Fibroblast of lung (primary cell): Measurements from ENCODE around the gene GLP2R. TPM values are rescaled to one million over a fixed set of nuclear protein-coding genes. Genes with fewer than 3 reads are reported as not detected.
"Not testable (repeated sequence)": the region's sequence is repeated elsewhere in the genome, so short reads cannot be mapped to it uniquely, and the experiment has no call there.

Experiments used
- DNase-seq, 2 donors: peaks; one replicate each; pipeline versions ENCODE4 v3.0.0 to v3.0.0-alpha.2; 2010; ENCODE audit warnings: low read depth in 2 of 2
- H2AFZ ChIP-seq: 2 replicates; pipeline ENCODE4 v1.5.1; 2012; ENCODE audit warnings: low read length, control low read depth, inconsistent platforms
- H3K27ac ChIP-seq: 2 replicates; pipeline ENCODE4 v1.5.1; 2011; ENCODE audit warnings: low read length, control low read depth; ENCODE audit not compliant: insufficient read depth
- H3K27me3 ChIP-seq: 2 replicates; pipeline ENCODE4 v1.5.1; 2011; ENCODE audit warnings: mild to moderate bottlenecking, low read length; ENCODE audit not compliant: control insufficient read depth, insufficient read depth
- H3K36me3 ChIP-seq: 2 replicates; pipeline ENCODE4 v1.5.1; 2011; ENCODE audit warnings: low read length; ENCODE audit not compliant: control insufficient read depth, insufficient read depth
- H3K4me1 ChIP-seq: 2 replicates; pipeline ENCODE4 v1.5.1; 2011; ENCODE audit warnings: low read length; ENCODE audit not compliant: control insufficient read depth, insufficient read depth; ENCODE audit errors: extremely low read depth
- H3K4me2 ChIP-seq: 2 replicates; pipeline ENCODE4 v1.5.1; 2011; ENCODE audit warnings: low read length, control low read depth; ENCODE audit not compliant: insufficient read depth; ENCODE audit errors: extremely low read depth
- H3K4me3 ChIP-seq, 4 experiments: fragments of 200-600 bp in 1 of 4; sonication (generic) in 1 of 4; replicated peaks in 1 of 4; 2 replicates each; pipeline ENCODE4 v1.5.1; 2011 to 2016; ENCODE audit warnings: low read length in 4 of 4, low read depth in 3 of 4, mild to moderate bottlenecking in 3 of 4, control low read depth in 2 of 4, inconsistent platforms in 1 of 4, mixed read lengths in 1 of 4; ENCODE audit not compliant: insufficient read depth in 1 of 4; ENCODE audit errors: control extremely low read depth in 1 of 4
- H3K79me2 ChIP-seq: 2 replicates; pipeline ENCODE4 v1.5.1; 2012; ENCODE audit warnings: mild to moderate bottlenecking, low read length, inconsistent platforms; ENCODE audit not compliant: control insufficient read depth, insufficient read depth
- H3K9ac ChIP-seq: 2 replicates; pipeline ENCODE4 v1.5.1; 2011; ENCODE audit warnings: mild to moderate bottlenecking, low read length, control low read depth; ENCODE audit not compliant: insufficient read depth
- H3K9me3 ChIP-seq: 2 replicates; pipeline ENCODE4 v1.5.1; 2012; ENCODE audit warnings: low read depth, low read length; ENCODE audit not compliant: control insufficient read depth, insufficient read depth
- H4K20me1 ChIP-seq: 2 replicates; pipeline ENCODE4 v1.5.1; 2011; ENCODE audit warnings: low read length; ENCODE audit not compliant: control insufficient read depth, insufficient read depth; ENCODE audit errors: extremely low read depth
- EZH2 ChIP-seq: IDR thresholded peaks from 2 replicates; pipeline ENCODE4 v1.5.1; 2012; ENCODE audit warnings: low read length, control low read depth, mild to moderate bottlenecking; ENCODE audit errors: missing control alignments
- polyA plus RNA-seq, 2 donors: library from polyadenylated mRNA; depleted of rRNA in 1 of 2; stranded (reverse) in 1 of 2; unstranded in 1 of 2; fragments of >200 nt; gene quantifications; 2 replicates each; pipeline ENCODE4 v1.2.1, GENCODE V29; 2011 to 2012; ENCODE audit warnings: missing spikeins in 1 of 2
- total RNA-seq: library from RNA; depleted of rRNA; stranded (reverse); fragments of >200 nt; gene quantifications from 2 replicates; pipeline ENCODE4 v1.2.1, GENCODE V29; 2014
- TF ChIP-seq, protein P1 (sequence below), 2 donors: IDR thresholded peaks in 1 of 2; conservative IDR thresholded peaks in 1 of 2; 1 replicate in 1 of 2; 2 replicates in 1 of 2; pipeline ENCODE4 v1.5.1; 2011 to 2012; ENCODE audit warnings: low read length in 2 of 2, control low read depth in 1 of 2, inconsistent platforms in 1 of 2, low read depth in 1 of 2, mild to moderate bottlenecking in 1 of 2

Gene GLP2R
- total and polyA plus RNA-seq, 2 donors (not counting 1 experiment from before 2014, with no cell fraction given) = not detected

DNA sequence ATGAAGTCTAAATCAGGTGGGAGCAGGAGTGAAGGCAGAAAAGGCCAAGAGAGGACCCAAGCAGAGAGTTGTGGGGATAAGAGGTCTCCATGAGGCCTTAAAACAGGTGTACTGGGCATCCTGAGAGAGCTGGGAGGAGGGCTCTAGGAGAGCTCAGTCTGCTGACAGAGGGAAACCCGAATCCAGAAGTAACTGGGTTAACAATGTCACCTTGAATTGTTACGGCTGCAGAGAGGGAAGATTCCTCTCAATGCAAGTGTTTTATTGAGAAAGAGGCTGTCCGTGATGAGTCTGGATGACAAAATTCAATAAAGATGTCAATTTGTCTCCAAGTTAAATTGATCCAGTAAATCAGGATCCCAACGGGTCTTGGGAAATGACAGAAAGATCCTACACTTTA is 42.7 kb upstream of the GLP2R start:
- no peak overlapping the region for H3K4me3 ChIP-seq
- no peak for TF ChIP-seq EZH2
- TF ChIP-seq, protein P1, sequence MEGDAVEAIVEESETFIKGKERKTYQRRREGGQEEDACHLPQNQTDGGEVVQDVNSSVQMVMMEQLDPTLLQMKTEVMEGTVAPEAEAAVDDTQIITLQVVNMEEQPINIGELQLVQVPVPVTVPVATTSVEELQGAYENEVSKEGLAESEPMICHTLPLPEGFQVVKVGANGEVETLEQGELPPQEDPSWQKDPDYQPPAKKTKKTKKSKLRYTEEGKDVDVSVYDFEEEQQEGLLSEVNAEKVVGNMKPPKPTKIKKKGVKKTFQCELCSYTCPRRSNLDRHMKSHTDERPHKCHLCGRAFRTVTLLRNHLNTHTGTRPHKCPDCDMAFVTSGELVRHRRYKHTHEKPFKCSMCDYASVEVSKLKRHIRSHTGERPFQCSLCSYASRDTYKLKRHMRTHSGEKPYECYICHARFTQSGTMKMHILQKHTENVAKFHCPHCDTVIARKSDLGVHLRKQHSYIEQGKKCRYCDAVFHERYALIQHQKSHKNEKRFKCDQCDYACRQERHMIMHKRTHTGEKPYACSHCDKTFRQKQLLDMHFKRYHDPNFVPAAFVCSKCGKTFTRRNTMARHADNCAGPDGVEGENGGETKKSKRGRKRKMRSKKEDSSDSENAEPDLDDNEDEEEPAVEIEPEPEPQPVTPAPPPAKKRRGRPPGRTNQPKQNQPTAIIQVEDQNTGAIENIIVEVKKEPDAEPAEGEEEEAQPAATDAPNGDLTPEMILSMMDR (conservative IDR thresholded peaks at IDR 0.05 in 1 of 2, IDR thresholded peaks at IDR 0.05 in 1 of 2; ENCODE audit: low read depth in 1 of 2, low read length in 2 of 2) = no peak
- no peak for DNase-seq
- no peaks in the 10 kb centered on the region for H4K20me1 ChIP-seq
- H3K36me3 ChIP-seq = no peaks in the 10 kb centered on the region
- H3K9me3 ChIP-seq = no peaks in the 10 kb centered on the region
- no peaks in the 10 kb centered on the region for H3K4me1 ChIP-seq
- H3K27me3 ChIP-seq = no peaks in the 10 kb centered on the region
- H3K27ac ChIP-seq = no peak overlapping the region
- no peaks in the 10 kb centered on the region for H3K79me2 ChIP-seq
- no peak overlapping the region for H2AFZ ChIP-seq
- H3K4me2 ChIP-seq = no peak overlapping the region
- H3K9ac ChIP-seq = no peak overlapping the region

DNA sequence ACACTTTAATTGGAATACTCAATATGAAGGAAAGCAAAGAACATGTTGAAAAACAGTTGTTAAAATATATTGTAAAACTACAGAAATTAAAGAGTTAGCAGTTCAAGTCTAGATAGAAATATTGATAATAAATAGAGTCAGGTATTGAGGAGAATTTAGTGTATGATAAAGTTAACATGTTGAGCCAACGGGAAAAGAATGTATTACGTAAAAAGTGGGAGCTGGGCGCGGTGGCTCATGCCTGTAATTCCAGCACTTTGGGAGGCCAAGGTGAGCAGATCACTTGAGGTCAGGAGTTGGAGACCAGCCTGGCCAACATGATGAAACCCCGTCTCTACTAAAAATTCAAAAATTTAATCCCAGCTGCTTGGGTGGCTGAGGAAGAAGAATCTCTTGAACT is 42.3 kb upstream of the GLP2R start:
- not testable (repeated sequence) for H3K9me3 ChIP-seq, H3K79me2 ChIP-seq, H2AFZ ChIP-seq, H3K4me2 ChIP-seq, H3K27ac ChIP-seq, H3K9ac ChIP-seq, H3K27me3 ChIP-seq, H3K4me1 ChIP-seq, H4K20me1 ChIP-seq, DNase-seq, H3K36me3 ChIP-seq, H3K4me3 ChIP-seq

DNA sequence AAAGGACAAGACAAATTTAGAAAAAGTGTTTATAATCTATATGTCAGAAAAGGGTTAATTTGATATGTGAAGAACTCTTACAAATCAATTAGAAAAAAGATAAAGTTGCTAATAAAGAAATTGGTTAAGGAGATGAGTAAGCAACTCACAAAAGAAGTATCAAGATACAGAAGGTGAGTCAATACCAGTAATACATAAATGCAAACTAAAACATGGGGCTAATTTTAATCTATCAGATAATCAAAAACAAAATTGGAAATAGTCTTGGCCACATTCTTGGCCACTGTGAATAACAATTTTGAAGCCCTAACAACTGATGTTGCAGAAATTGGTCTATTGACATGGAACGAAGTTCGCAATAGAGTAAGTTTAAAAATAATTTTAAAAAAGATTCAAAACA is 41.2 kb upstream of the GLP2R start:
- H4K20me1 ChIP-seq = no peaks in the 10 kb centered on the region
- H3K36me3 ChIP-seq = no peaks in the 10 kb centered on the region
- TF ChIP-seq, protein P1 (conservative IDR thresholded peaks at IDR 0.05 in 1 of 2, IDR thresholded peaks at IDR 0.05 in 1 of 2; ENCODE audit: low read depth in 1 of 2, low read length in 2 of 2) = no peak
- no peak for TF ChIP-seq EZH2
- no peak overlapping the region for H3K27ac ChIP-seq
- H3K4me1 ChIP-seq = no peaks in the 10 kb centered on the region
- H3K4me2 ChIP-seq = no peak overlapping the region
- H3K27me3 ChIP-seq = no peaks in the 10 kb centered on the region
- no peaks in the 10 kb centered on the region for H3K9me3 ChIP-seq
- H2AFZ ChIP-seq = no peak overlapping the region
- H3K79me2 ChIP-seq = no peaks in the 10 kb centered on the region
- no peak overlapping the region for H3K9ac ChIP-seq
- no peak overlapping the region for H3K4me3 ChIP-seq
- DNase-seq = no peak
